Suppressor macrophage (primary cell): ENCODE results near the gene THUMPD3.

Experiments
- DNase-seq, 4 experiments: peaks; one replicate each; pipeline ENCODE4 v3.0.0-alpha.2; 2020 to 2022

The THUMPD3 gene

GRCh38 chr3:9422712-9423424, 60.0 kb downstream of the THUMPD3 start:
- DNase-seq = peak; percentile 65 to 84 (median 76)

- no peak for DNase-seq
These were observed 65.6 kb downstream of the THUMPD3 start for GRCh38 chr3:9428411-9428810.

- no peak for DNase-seq
These were observed 67.9 kb downstream of the THUMPD3 start for GRCh38 chr3:9430733-9431132.

GRCh38 chr3:9433627-9434521, 71.0 kb downstream of the THUMPD3 start:
- DNase-seq = no peak

- DNase-seq = no peak
These were observed 72.5 kb downstream of the THUMPD3 start for GRCh38 chr3:9435316-9435715.
